ENCODE results near the gene SAG. TPM values are rescaled to one million over a fixed set of nuclear protein-coding genes. Genes with fewer than 3 reads are reported as not detected.
"Not testable (repeated sequence)": the region's sequence is repeated elsewhere in the genome, so short reads cannot be mapped to it uniquely, and the experiment has no call there.

SAG gene
- total RNA-seq, 2 donors from 2014 or later: 0.05 TPM; not detected in 1

- H3K36me3 Mint-ChIP-seq: peaks cover 5 to 13% of the 10 kb centered on the region in 2 donors
- H3K9me3 Mint-ChIP-seq: no peaks in the 10 kb centered on the region
- ATAC-seq: no peak
- H3K27ac Mint-ChIP-seq: no peak overlapping the region
- no peak for DNase-seq (ENCODE audit: low spot score in 2 of 2)
These were observed 65.7 kb downstream of the SAG start for GRCh38 chr2:233373316-233373715.

GRCh38 chr2:233374776-233375175, 67.2 kb downstream of the SAG start:
- H3K36me3 Mint-ChIP-seq: peaks cover 5 to 15% of the 10 kb centered on the region in 2 donors
- not testable (repeated sequence) for H3K9me3 Mint-ChIP-seq; ATAC-seq; DNase-seq (ENCODE audit: low spot score in 2 of 2)
- peak overlapping the region in 1 of 2 donors; percentile 17 for H3K27ac Mint-ChIP-seq

GRCh38 chr2:233375490-233376314, 68.1 kb downstream of the SAG start:
- DNase-seq (ENCODE audit: low spot score in 2 of 2): no peak
- ATAC-seq: no peak
- Mint-ChIP-seq H3K9me3 (no peaks in the 10 kb centered on the region), H3K27ac (peak overlapping the region in 1 of 2 donors; percentile 17), H3K36me3 (peaks cover 5 to 18% of the 10 kb centered on the region in 2 donors)

GRCh38 chr2:233379034-233379433, 71.4 kb downstream of the SAG start:
- peak overlapping the region; percentile 26 to 62 for H3K27ac Mint-ChIP-seq
- ATAC-seq: no peak
- H3K36me3 Mint-ChIP-seq: peaks cover 5 to 22% of the 10 kb centered on the region in 2 donors
- H3K9me3 Mint-ChIP-seq: no peaks in the 10 kb centered on the region
- no peak for DNase-seq (ENCODE audit: low spot score in 2 of 2)

- H3K36me3 Mint-ChIP-seq: peaks cover 5 to 26% of the 10 kb centered on the region in 2 donors
- DNase-seq (ENCODE audit: low spot score in 2 of 2) (no peak), ATAC-seq (no peak)
- peak overlapping the region in 1 of 2 donors; percentile 26 for H3K27ac Mint-ChIP-seq
- no peaks in the 10 kb centered on the region for H3K9me3 Mint-ChIP-seq
These were observed 71.8 kb downstream of the SAG start for GRCh38 chr2:233379441-233379840.

- ATAC-seq (no peak), DNase-seq (ENCODE audit: low spot score in 2 of 2) (no peak)
- H3K36me3 Mint-ChIP-seq: peaks cover 5 to 30% of the 10 kb centered on the region in 2 donors
- peak overlapping the region; percentile 47 to 56 for H3K27ac Mint-ChIP-seq
- H3K9me3 Mint-ChIP-seq: no peaks in the 10 kb centered on the region
These were observed 72.7 kb downstream of the SAG start for GRCh38 chr2:233380132-233380895.

GRCh38 chr2:233380995-233381637, 73.5 kb downstream of the SAG start:
- peaks cover 5 to 30% of the 10 kb centered on the region in 2 donors for H3K36me3 Mint-ChIP-seq
- DNase-seq (ENCODE audit: low spot score in 2 of 2): no peak
- no peak for ATAC-seq
- H3K27ac Mint-ChIP-seq: peak overlapping the region in 1 of 2 donors; percentile 47
- H3K9me3 Mint-ChIP-seq: no peaks in the 10 kb centered on the region

- ATAC-seq (no peak), DNase-seq (ENCODE audit: low spot score in 2 of 2) (no peak)
- Mint-ChIP-seq H3K36me3 (peaks cover 5 to 30% of the 10 kb centered on the region in 2 donors), H3K27ac (no peak overlapping the region), H3K9me3 (no peaks in the 10 kb centered on the region)
These were observed 74.0 kb downstream of the SAG start for GRCh38 chr2:233381638-233381995.

GRCh38 chr2:233384015-233384414, 76.4 kb downstream of the SAG start:
- peaks cover 0 to 23% of the 10 kb centered on the region in 2 donors for H3K36me3 Mint-ChIP-seq
- H3K27ac Mint-ChIP-seq: peak overlapping the region in 1 of 2 donors; percentile 76
- no peaks in the 10 kb centered on the region for H3K9me3 Mint-ChIP-seq
- ATAC-seq: no peak
- no peak for DNase-seq (ENCODE audit: low spot score in 2 of 2)

- Mint-ChIP-seq H3K27ac (peak overlapping the region; percentile 67 to 76), H3K9me3 (no peaks in the 10 kb centered on the region), H3K36me3 (peaks cover 0 to 19% of the 10 kb centered on the region in 2 donors)
- DNase-seq (ENCODE audit: low spot score in 2 of 2): no peak
- peak; percentile 27 to 40 for ATAC-seq
These were observed 77.3 kb downstream of the SAG start for GRCh38 chr2:233384811-233385488.

- Mint-ChIP-seq H3K36me3 (peaks cover 0 to 18% of the 10 kb centered on the region in 2 donors), H3K27ac (peak overlapping the region; percentile 67 to 76), H3K9me3 (no peaks in the 10 kb centered on the region)
- ATAC-seq (peak; percentile 68 to 72), DNase-seq (ENCODE audit: low spot score in 2 of 2) (no peak)
These were observed 78.0 kb downstream of the SAG start for GRCh38 chr2:233385489-233386044.

- Mint-ChIP-seq H3K36me3 (peaks cover 0 to 18% of the 10 kb centered on the region in 2 donors), H3K9me3 (no peaks in the 10 kb centered on the region), H3K27ac (peak overlapping the region in 1 of 2 donors; percentile 76)
- peak; percentile 48 to 72 for ATAC-seq
- no peak for DNase-seq (ENCODE audit: low spot score in 2 of 2)
These were observed 78.9 kb downstream of the SAG start for GRCh38 chr2:233386382-233387041.

- ATAC-seq: no peak
- H3K36me3 Mint-ChIP-seq: peaks cover 0 to 17% of the 10 kb centered on the region in 2 donors
- DNase-seq (ENCODE audit: low spot score in 2 of 2): no peak
- H3K9me3 Mint-ChIP-seq: no peaks in the 10 kb centered on the region
- H3K27ac Mint-ChIP-seq: peak overlapping the region in 1 of 2 donors; percentile 46
These were observed 79.6 kb downstream of the SAG start for GRCh38 chr2:233387225-233387624.

GRCh38 chr2:233387667-233388528, 80.3 kb downstream of the SAG start:
- no peak for DNase-seq (ENCODE audit: low spot score in 2 of 2)
- H3K27ac Mint-ChIP-seq: no peak overlapping the region
- peaks cover 0 to 10% of the 10 kb centered on the region in 2 donors for H3K36me3 Mint-ChIP-seq
- no peak for ATAC-seq
- no peaks in the 10 kb centered on the region for H3K9me3 Mint-ChIP-seq

GRCh38 chr2:233389601-233390125, 82.0 kb downstream of the SAG start:
- ATAC-seq (no peak), DNase-seq (ENCODE audit: low spot score in 2 of 2) (no peak)
- peaks cover 0 to 1% of the 10 kb centered on the region in 2 donors for H3K36me3 Mint-ChIP-seq
- no peak overlapping the region for H3K27ac Mint-ChIP-seq
- H3K9me3 Mint-ChIP-seq: no peaks in the 10 kb centered on the region

All from activated naive CD4-positive, alpha-beta T cell treated with anti-CD3 and anti-CD28 coated beads, Interleukin-2, amount 50 U/mL, for 72 hours (primary cell).